ENCODE measurements around the gene ASB10.

Gene ASB10

GRCh38 chr7:151187409-151188251, 580 bp upstream of the ASB10 start:
- DNase-seq (ENCODE audit: low spot score), result no peak

DNA sequence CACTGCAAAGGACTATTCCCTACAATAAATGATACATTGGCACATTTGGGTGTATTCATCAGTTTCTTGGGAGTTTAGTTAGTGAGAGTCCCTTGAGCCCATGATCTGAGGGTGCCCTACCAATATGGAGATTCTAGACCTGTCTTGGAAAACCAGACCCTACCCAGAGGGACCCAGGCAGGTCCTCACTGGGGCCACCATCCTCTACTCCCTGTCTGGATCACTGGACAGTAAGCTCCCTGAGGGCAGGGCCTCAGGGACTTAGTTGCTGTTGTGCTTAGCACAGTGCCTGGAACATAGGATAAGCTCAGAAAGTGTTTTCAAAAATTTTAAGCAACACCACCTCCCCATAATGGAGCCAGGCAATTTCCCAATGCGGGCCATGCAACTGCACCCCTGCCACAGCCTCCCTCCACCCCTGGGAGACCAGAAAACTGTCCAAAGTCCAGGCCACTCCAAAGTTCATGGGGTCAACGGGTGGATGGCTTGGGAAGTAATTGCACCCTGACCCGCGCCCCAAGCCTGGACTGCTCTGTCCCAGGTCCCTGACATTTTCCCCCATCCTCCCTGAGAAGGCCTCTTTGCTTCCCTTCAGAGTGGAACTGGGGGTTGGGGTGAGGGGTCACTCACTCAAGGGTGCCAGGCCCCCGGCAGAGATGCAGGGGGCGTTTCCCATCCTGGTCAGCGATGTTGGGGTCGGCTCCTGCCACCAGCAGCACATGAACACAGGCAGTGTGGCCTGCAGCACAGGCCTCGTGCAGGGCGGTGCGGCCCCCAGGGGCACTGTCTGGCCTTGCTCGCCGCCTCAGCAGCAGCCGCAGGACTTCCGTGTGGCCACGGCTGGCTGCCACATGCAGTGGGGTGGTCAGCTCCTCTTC, 1.0 kb downstream of the ASB10 start:
- no peak for DNase-seq (ENCODE audit: low spot score)

DNA sequence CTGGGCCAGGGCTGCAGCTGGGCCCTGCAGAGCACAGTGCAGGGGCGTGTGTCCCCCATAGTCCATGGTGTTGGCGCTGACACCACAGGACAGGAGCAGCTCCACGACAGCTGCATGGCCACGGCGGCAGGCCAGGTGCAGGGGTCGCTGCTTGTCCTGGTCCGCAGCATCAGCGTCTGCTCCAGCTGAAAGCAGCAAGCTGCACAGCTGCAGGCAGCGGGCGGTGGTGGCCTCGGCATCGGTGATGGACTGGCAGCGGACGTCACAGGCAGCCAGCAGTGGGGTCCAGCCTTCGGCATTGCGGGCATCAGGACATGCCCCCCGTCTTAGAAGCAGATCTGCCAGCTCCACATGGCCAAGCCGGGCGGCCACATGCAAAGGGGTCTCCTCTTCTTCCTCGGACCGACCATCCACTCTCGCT, 6.0 kb downstream of the ASB10 start:
- DNase-seq (ENCODE audit: low spot score), result no peak

GRCh38 chr7:151179946-151180345, 7.1 kb downstream of the ASB10 start:
- DNase-seq (ENCODE audit: low spot score), result no peak

DNA sequence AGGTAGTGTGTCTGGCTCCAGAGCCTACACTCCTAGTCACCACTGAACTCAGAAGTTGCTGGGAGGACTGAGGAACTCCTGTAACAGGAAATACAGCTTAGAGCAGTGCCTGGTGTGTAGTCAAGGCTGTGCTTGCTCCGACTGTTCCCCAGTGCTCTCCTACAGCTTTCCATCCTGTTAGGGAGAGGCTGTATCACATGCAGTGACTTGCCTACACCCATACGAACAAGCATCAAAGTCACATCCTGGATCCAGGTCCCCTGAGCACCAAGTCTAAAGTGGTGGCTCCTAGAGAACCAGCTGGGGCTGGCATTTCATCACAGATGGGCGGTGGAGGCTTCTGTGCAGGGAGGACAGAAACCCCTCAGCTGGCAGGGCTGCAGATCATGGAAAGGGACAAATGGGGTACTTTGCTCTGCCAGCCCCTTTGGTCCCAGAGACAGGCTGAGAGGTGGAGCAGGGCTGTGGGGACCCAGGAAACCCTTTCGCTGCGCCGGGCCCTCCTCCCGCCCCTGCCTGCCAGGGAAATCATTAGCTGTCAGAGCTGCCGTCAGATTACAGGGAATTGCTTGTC, 7.7 kb downstream of the ASB10 start:
- no peak for DNase-seq (ENCODE audit: low spot score)

DNA sequence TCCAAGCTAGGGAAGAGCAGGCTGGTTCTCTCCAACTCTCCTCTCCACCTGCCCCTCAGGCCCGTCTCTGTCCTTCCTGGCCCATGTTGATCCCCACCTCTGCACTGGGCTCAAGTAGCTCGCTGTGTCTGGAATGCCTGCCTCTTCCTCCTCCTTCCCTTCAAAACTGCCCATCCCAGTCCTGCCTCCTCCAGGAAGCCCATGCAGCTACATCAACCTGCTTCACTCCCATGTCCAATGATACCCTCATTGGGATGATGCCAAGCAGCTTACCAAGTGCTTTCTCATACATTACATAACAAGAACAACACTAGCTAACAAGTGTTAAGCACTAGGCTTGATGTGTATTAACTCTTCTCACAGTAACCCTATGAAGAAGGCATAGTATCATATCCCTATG, 8.2 kb downstream of the ASB10 start:
- no peak for DNase-seq (ENCODE audit: low spot score)

DNA sequence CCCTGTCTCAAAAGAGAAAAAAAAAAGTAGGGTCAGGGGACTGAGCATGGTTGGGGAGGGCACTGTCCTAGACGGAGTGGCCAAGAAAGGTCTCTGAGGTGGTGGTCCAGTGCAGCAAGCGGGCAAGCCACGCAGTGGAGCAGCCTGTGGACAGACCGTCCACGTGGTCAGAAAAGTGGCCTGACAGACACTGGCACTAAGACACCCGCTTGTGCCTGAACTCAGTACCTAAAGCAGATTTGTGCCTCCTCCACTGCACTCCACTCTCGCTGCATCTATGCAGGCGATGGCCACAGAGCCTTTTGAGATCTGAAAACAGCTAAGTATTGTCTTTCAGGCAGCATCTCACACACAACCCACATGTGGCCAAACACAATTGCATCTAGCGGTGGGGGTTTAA, 8.8 kb downstream of the ASB10 start:
- DNase-seq (ENCODE audit: low spot score), result no peak

DNA sequence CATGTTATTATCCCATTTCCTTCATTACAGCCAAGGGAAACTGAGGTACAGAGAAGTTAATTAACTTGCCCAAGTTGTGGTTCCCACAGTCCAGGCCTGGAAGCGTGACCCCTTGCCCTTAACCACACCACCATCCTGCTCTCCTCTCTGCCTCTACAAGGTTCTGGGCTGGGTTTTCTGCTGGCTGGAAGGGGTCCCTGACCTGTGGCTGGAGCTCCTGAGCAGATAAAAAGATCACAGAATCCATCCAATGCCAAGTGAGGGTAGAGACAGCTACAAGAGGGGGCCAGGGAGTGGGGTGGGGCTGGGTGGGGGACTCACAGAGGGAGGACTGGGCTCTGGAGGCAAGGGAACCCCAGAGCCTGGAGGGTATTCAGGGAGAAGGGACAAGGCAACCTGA, 9.7 kb downstream of the ASB10 start:
- DNase-seq (ENCODE audit: low spot score), result no peak

DNA sequence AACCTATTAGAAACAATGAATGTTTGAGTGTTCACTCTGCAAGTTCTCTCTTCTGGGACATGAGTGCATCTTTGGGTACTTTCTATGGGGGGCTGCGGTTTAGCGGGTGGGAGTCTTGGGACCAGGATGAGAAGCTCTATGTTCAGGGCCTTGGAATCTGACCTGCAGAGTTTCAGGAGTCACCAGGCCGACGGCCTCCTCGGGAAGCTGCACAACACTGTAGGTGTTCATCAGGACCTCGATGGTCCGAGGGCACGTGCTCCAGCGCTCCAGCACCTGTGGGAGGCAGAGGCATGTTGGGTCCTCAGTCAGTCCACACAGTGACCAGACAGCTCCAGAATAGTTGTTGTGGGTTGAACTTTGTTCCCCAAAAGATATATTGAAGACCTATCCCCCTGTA, 10.6 kb downstream of the ASB10 start:
- DNase-seq (ENCODE audit: low spot score), result no peak

DNA sequence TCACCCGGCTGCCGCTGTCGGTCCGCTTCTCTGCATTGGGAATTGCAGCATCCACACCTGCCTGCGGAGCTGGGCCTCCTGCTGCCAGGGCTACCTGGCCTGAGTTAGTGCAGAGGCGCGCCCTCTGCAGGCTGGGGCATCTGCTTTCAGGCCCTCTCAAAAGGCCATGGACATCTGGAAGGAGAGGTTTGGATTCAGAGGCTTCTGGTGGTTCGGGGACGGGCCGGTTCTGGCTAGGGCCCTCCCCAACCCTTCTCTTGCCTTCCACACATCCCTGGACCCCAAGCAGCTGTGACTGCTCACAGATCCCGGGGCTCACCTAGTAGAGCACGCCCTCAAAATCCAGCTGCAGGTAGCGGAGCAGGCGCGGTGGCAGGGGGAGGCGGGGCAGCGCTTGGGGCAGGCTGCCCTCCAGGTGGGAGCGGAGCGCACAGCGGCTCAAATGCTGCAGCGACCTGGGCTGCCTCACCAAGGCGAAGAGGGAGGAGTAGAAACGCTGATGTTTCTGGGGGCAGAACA, 11.2 kb downstream of the ASB10 start:
- DNase-seq (ENCODE audit: low spot score), result no peak

DNA sequence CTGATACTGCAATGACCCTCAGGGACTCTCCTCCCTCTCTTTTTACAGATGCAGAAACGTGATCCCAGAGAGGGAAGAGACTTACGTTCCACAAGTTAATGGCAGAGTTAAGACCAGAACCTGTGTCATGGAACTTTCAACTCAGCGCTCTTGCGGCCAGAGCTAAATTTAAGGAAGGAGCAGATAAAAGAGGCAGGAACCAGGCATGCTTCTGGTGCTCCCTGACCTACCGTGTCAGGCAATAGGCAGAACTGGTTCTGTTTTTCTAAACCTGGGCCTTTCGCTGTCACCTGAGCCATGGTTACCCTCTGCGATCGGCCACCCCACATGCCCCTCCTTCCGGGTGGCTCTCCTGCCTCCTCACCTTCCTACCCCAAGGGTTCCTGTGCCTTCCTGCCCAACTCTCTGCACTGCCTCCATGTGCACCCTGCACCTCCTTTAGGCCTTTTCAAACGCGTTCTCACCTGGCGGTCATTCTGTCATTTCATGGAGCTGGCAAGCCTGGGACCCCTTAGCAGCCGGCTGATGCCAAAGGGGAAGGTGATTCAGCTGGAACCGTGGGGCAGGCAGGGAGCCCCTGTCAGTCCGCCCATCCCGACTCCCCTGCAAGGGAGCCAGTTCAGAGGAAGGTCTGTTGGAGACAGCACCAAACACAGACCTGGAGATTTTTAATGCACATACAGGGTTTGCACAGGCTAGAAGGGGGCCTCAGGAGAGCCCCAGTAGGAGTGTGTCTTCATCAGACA, 11.8 kb downstream of the ASB10 start:
- DNase-seq (ENCODE audit: low spot score), result no peak

DNA sequence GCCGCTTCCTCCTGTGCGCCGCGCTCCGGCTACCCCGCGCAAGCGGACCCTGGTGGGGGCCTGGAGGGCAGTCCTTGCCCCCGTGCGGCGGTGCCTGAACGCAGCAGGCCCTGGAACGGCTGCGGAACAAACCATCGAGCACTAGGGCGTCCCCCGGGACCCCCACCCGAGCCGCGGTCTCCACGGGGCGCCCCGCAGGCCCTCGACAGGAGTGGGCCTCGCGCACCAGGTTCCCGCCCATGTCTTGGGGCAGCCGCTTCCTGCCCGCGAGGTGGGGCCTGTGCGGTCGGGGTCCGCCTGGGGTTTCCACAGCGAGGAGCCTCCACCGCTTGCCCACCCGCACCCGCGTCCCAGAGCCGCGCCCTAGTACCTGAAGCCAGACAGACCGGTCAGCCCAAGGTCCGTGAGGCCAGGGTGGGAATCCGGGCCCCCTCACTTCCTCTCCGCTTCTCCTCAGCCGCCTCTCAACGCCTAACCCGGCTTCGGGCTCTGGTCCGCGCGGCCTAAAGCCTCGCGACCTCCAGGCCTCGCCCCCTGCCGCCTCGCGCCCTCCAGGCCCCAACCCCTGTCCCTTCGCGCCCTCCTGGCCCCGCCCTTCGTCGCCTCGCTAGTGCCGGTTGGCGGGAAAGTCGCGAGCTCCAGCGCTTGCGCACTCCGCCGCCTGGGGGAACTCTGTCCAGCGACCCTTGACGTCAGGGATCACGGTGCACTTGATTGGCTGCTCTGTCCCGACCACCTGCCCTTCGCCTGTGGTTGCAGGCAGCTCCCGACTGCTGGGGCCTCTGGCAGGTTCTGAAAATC, 12.6 kb downstream of the ASB10 start:
- DNase-seq (ENCODE audit: low spot score), result no peak

- no peak for DNase-seq (ENCODE audit: low spot score)
Observed at GRCh38 chr7:151173386-151174245, 13.4 kb downstream of the ASB10 start.

- DNase-seq (ENCODE audit: low spot score), result peak; percentile 74
Observed at GRCh38 chr7:151172273-151173141, 14.5 kb downstream of the ASB10 start.

DNA sequence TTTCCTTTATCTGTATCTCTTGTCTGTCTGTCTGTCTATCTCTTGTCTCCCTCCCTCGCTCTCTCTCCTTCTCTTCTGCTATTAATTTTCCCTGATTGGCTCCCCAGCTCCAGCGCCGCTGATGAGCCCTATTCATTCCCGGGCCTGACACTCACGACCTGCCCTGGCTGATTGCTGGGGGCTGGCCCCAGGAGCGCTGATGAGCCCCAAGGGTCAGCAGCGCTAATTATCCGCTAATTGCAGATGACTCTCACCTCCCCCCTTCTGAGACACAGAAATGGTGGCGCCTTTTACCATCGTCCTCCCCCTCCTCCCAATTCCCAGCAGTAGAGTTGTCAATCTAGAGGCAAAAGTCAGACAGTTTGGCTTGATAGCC, 18.3 kb downstream of the ASB10 start:
- no peak for DNase-seq (ENCODE audit: low spot score)

GRCh38 chr7:151168003-151168786, 18.9 kb downstream of the ASB10 start:
- no peak for DNase-seq (ENCODE audit: low spot score)

GRCh38 chr7:151167197-151167961, 19.7 kb downstream of the ASB10 start, which contains the start of gene GBX1:
TSS of gene GBX1 (minus strand) at chr7:151167694. CDS start at chr7:151167548, 146 bp downstream.
- no peak for DNase-seq (ENCODE audit: low spot score)

All from putamen (tissue), 1 donor.